Suprapubic skin (tissue), 4 donors: Measurements from ENCODE around the gene EME2. TPM values are rescaled to one million over a fixed set of nuclear protein-coding genes. Genes with fewer than 3 reads are reported as not detected.

Experiments
- DNase-seq, 2 donors: peaks; one replicate each; pipeline ENCODE4 v3.0.0-alpha.2; 2019; ENCODE audit warnings: low spot score in 2 of 2
- H3K27ac ChIP-seq: fragments of 200-600 bp; sonication (generic); one replicate; pipeline ENCODE4 v1.5.1; 2019
- H3K27me3 ChIP-seq: fragments of 200-600 bp; sonication (generic); one replicate; pipeline ENCODE4 v1.5.1; 2019
- H3K36me3 ChIP-seq: fragments of 200-600 bp; sonication (generic); one replicate; pipeline ENCODE4 v1.5.1; 2019
- H3K4me1 ChIP-seq: fragments of 200-600 bp; sonication (generic); one replicate; pipeline ENCODE4 v1.5.1; 2019
- H3K4me3 ChIP-seq: fragments of 200-600 bp; sonication (generic); one replicate; pipeline ENCODE4 v1.5.1; 2019; ENCODE audit warnings: mild to moderate bottlenecking
- H3K9me3 ChIP-seq: fragments of 200-600 bp; sonication (generic); one replicate; pipeline ENCODE4 v1.5.1; 2019
- CTCF ChIP-seq, 2 donors: fragments of 200-600 bp in 1 of 2; fragments of 450-650 bp in 1 of 2; sonication (generic) in 1 of 2; IDR thresholded peaks; one replicate each; pipeline ENCODE4 v1.5.1; 2016 to 2019; ENCODE audit warnings: antibody characterized with exemption in 2 of 2, mild to moderate bottlenecking in 1 of 2, moderate library complexity in 1 of 2
- EP300 ChIP-seq: sonication (generic); formaldehyde crosslinking; IDR thresholded peaks from one replicate; pipeline ENCODE4 v1.6.1; 2017; ENCODE audit warnings: antibody characterized with exemption
- POLR2A ChIP-seq, 2 donors: fragments of 450-650 bp; IDR thresholded peaks; one replicate each; pipeline ENCODE4 v1.6.1; 2017; ENCODE audit warnings: antibody characterized with exemption in 2 of 2, mild to moderate bottlenecking in 2 of 2, moderate library complexity in 2 of 2
- POLR2AphosphoS5 ChIP-seq, 3 donors: sonication (generic); formaldehyde crosslinking; IDR thresholded peaks; one replicate each; pipeline ENCODE4 v1.6.1; 2017; ENCODE audit warnings: antibody characterized with exemption in 3 of 3
- WGBS: methylation state at CpG from one replicate; pipeline ENCODE4 v1.1.5; 2018; 5-methylcytosine and 5-hydroxymethylcytosine counted together
- total RNA-seq, 4 donors: library from RNA; depleted of rRNA; stranded (reverse); fragments of >200 nt; gene quantifications; one replicate each; pipeline ENCODE4 v1.1.0, GENCODE V29; 2016

The EME2 gene
- total RNA-seq, 4 donors from 2014 or later: 9.8 to 26.3 (median 15.1) TPM

GRCh38 chr16:1816396-1817275, 44.0 kb downstream of the EME2 start:
- peaks cover 66% of the 10 kb centered on the region for H3K36me3 ChIP-seq

GRCh38 chr16:1817276-1817589, 44.6 kb downstream of the EME2 start:
- Histone ChIP-seq H3K27ac (no peak overlapping the region), H3K4me3 (no peak overlapping the region), H3K27me3 (no peaks in the 10 kb centered on the region), H3K36me3 (peaks cover 70% of the 10 kb centered on the region), H3K4me1 (peaks cover 6% of the 10 kb centered on the region), H3K9me3 (no peaks in the 10 kb centered on the region)
- TF ChIP-seq EP300 (no peak), POLR2A (IDR thresholded peaks at IDR 0.05) (no peak), POLR2AphosphoS5 (IDR thresholded peaks at IDR 0.05) (no peak), CTCF (IDR thresholded peaks at IDR 0.05) (no peak)
- WGBS: 91% methylated on average over 9 of the region's 9 CpGs
- DNase-seq: no peak

More at GRCh38 chr16:1816396-1817275, 44.0 kb downstream of the EME2 start:
- Histone ChIP-seq H3K4me1 (peaks cover 6% of the 10 kb centered on the region), H3K27ac (no peak overlapping the region), H3K9me3 (no peaks in the 10 kb centered on the region), H3K27me3 (no peaks in the 10 kb centered on the region), H3K4me3 (no peak overlapping the region)
- WGBS: 92% methylated on average over 28 of the region's 40 CpGs
- TF ChIP-seq POLR2AphosphoS5 (IDR thresholded peaks at IDR 0.05): no peak
- no peak for TF ChIP-seq POLR2A (IDR thresholded peaks at IDR 0.05)
- no peak for TF ChIP-seq CTCF (IDR thresholded peaks at IDR 0.05)
- no peak for TF ChIP-seq EP300
- no peak for DNase-seq

GRCh38 chr16:1817716-1818115, 45.1 kb downstream of the EME2 start:
- H3K4me1 ChIP-seq: peaks cover 3% of the 10 kb centered on the region

GRCh38 chr16:1818204-1818872, 45.7 kb downstream of the EME2 start:
- WGBS: 97% methylated on average over 11 of the region's 27 CpGs
- Histone ChIP-seq H3K27me3 (no peaks in the 10 kb centered on the region), H3K9me3 (no peaks in the 10 kb centered on the region), H3K27ac (no peak overlapping the region), H3K36me3 (peaks cover 77% of the 10 kb centered on the region), H3K4me3 (no peak overlapping the region), H3K4me1 (no peaks in the 10 kb centered on the region)
- DNase-seq: peak in 1 of 2 donors; percentile 60
- TF ChIP-seq POLR2AphosphoS5 (IDR thresholded peaks at IDR 0.05) (no peak), POLR2A (IDR thresholded peaks at IDR 0.05) (no peak), EP300 (no peak), CTCF (IDR thresholded peaks at IDR 0.05) (no peak)

More at GRCh38 chr16:1817716-1818115, 45.1 kb downstream of the EME2 start:
- Histone ChIP-seq H3K9me3 (no peaks in the 10 kb centered on the region), H3K27ac (no peak overlapping the region), H3K4me3 (no peak overlapping the region), H3K27me3 (no peaks in the 10 kb centered on the region), H3K36me3 (peaks cover 75% of the 10 kb centered on the region)
- peak in 1 of 2 donors; percentile 54 for DNase-seq
- WGBS: 86% methylated on average over 10 of the region's 17 CpGs
- TF ChIP-seq CTCF (IDR thresholded peaks at IDR 0.05): no peak
- no peak for TF ChIP-seq EP300
- no peak for TF ChIP-seq POLR2AphosphoS5 (IDR thresholded peaks at IDR 0.05)
- TF ChIP-seq POLR2A (IDR thresholded peaks at IDR 0.05): no peak

GRCh38 chr16:1818873-1819525, 46.4 kb downstream of the EME2 start:
- Histone ChIP-seq H3K4me1 (no peaks in the 10 kb centered on the region), H3K4me3 (no peak overlapping the region), H3K27me3 (no peaks in the 10 kb centered on the region), H3K27ac (no peak overlapping the region), H3K9me3 (no peaks in the 10 kb centered on the region), H3K36me3 (peaks cover 73% of the 10 kb centered on the region)
- DNase-seq: no peak
- TF ChIP-seq CTCF (IDR thresholded peaks at IDR 0.05) (no peak), POLR2AphosphoS5 (IDR thresholded peaks at IDR 0.05) (no peak), POLR2A (IDR thresholded peaks at IDR 0.05) (no peak), EP300 (no peak)
- 91% methylated on average over 13 of the region's 35 CpGs for WGBS
